Measurements from ENCODE around the gene NKX6-2.

GRCh38 chr10:132804785-132805426, 19.0 kb upstream of the NKX6-2 start:
- TF ChIP-seq SUZ12 (IDR thresholded peaks at IDR 0.05) (no peak), FOXA1 (IDR thresholded peaks at IDR 0.05) (no peak), BHLHE40 (IDR thresholded peaks at IDR 0.05; ENCODE audit: borderline replicate concordance) (no peak), FOXM1 (IDR thresholded peaks at IDR 0.05; ENCODE audit: borderline replicate concordance) (no peak), ZNF384 (IDR thresholded peaks at IDR 0.05) (no peak), HDGF (IDR thresholded peaks at IDR 0.05; ENCODE audit: borderline replicate concordance) (no peak)

Data from HEK293T (cell line).